Epithelial cell of esophagus (primary cell): Measurements from ENCODE around the gene L3MBTL3.
A peak's percentile ranks its signal among the peaks of the same experiment; 100 is the strongest.

ENCODE experiments used
- DNase-seq: peaks from one replicate; pipeline ENCODE4 v3.0.0; 2010; ENCODE audit warnings: low read depth
- H3K4me3 ChIP-seq: 2 replicates; pipeline ENCODE4 v1.5.1; 2011; ENCODE audit warnings: mild to moderate bottlenecking, low read length, control low read depth
- CTCF ChIP-seq: IDR thresholded peaks from 2 replicates; pipeline ENCODE4 v1.5.1; 2011; ENCODE audit warnings: low read depth, mild to moderate bottlenecking, low read length, control low read depth, inconsistent platforms; ENCODE audit not compliant: insufficient read depth; ENCODE audit errors: missing control alignments

Gene L3MBTL3

GRCh38 chr6:130034378-130035146, 16.2 kb downstream of the L3MBTL3 start:
- no peak for TF ChIP-seq CTCF
- DNase-seq: peak; percentile 51
- no peak overlapping the region for H3K4me3 ChIP-seq

- DNase-seq: no peak
- H3K4me3 ChIP-seq: no peak overlapping the region
- TF ChIP-seq CTCF: no peak
These were observed 16.8 kb downstream of the L3MBTL3 start for GRCh38 chr6:130035211-130035610.

- TF ChIP-seq CTCF: peak; percentile 30
- peak; percentile 10 for DNase-seq
- H3K4me3 ChIP-seq: no peak overlapping the region
These were observed 18.9 kb downstream of the L3MBTL3 start for GRCh38 chr6:130037207-130037811.

GRCh38 chr6:130041594-130041993, 23.2 kb downstream of the L3MBTL3 start:
- no peak for DNase-seq

GRCh38 chr6:130043344-130043743, 25.0 kb downstream of the L3MBTL3 start:
- no peak for TF ChIP-seq CTCF
- no peak for DNase-seq

More at GRCh38 chr6:130041594-130041993, 23.2 kb downstream of the L3MBTL3 start:
- TF ChIP-seq CTCF: no peak
- H3K4me3 ChIP-seq: no peak overlapping the region

GRCh38 chr6:130045622-130046021, 27.2 kb downstream of the L3MBTL3 start:
- H3K4me3 ChIP-seq: no peak overlapping the region
- no peak for TF ChIP-seq CTCF
- DNase-seq: no peak

More at GRCh38 chr6:130043344-130043743, 25.0 kb downstream of the L3MBTL3 start:
- no peak overlapping the region for H3K4me3 ChIP-seq
